Heart left ventricle (tissue), 13 donors: Measurements from ENCODE around the gene TAP1.

Experiments
- CTCF ChIP-seq, 12 donors: fragments of 200-600 bp; sonication (generic) in 4 of 12; IDR thresholded peaks; one replicate each; pipeline versions ENCODE4 v1.5.0 to v1.8.0; 2018 to 2022; ENCODE audit warnings: antibody characterized with exemption in 12 of 12, mild to moderate bottlenecking in 5 of 12
- POLR2A ChIP-seq, 2 donors: fragments of 450-650 bp; IDR thresholded peaks; one replicate each; pipeline ENCODE4 v1.6.1; 2017; ENCODE audit warnings: antibody characterized with exemption in 2 of 2, mild to moderate bottlenecking in 2 of 2, moderate library complexity in 2 of 2
- donor health status: ischemic (EF 13 %, LVEDD 7.1; RV severe dilation, severe dysfunction).
- donor health status: DM: no; HTN: yes; CAD: no.
- donor health status: DM: no; HTN: no; CAD: no.
- donor health status: ischemic (EF 25% LVEDD 6.9; RV normal size, moderate dysfunction).
- donor health status: ischemic (EF 25% LVEDD 5.7; RV mildly dilated, moderate dysfunction).
- donor health status: ischemic (EF 35%, LVEDD 5.7; RV mildly dilated, moderate dysfunction).
- donor health status: nonischemic (EF 11% LVEDD 7.7; RV severe dilation, severe dysfunction).
- donor health status: DM: yes; HTN: yes; CAD: no.
- donor health status: PGD.
- donor health status: ischemic (EF 29% LVEDD 5.4; RV normal size, mild dysfunction).
- donor health status: nonischemic (EF 23%, LVEDD 6.1; RV moderate dilation, normal function).

GRCh38 chr6:32827025-32827424 is 26.5 kb downstream of the TAP1 start:
- TF ChIP-seq POLR2A (IDR thresholded peaks at IDR 0.05) (no peak), CTCF (IDR thresholded peaks at IDR 0.05) (no peak)
